ENCODE measurements around the gene ARVCF.
A peak's percentile ranks its signal among the peaks of the same experiment; 100 is the strongest.

ARVCF gene

DNA sequence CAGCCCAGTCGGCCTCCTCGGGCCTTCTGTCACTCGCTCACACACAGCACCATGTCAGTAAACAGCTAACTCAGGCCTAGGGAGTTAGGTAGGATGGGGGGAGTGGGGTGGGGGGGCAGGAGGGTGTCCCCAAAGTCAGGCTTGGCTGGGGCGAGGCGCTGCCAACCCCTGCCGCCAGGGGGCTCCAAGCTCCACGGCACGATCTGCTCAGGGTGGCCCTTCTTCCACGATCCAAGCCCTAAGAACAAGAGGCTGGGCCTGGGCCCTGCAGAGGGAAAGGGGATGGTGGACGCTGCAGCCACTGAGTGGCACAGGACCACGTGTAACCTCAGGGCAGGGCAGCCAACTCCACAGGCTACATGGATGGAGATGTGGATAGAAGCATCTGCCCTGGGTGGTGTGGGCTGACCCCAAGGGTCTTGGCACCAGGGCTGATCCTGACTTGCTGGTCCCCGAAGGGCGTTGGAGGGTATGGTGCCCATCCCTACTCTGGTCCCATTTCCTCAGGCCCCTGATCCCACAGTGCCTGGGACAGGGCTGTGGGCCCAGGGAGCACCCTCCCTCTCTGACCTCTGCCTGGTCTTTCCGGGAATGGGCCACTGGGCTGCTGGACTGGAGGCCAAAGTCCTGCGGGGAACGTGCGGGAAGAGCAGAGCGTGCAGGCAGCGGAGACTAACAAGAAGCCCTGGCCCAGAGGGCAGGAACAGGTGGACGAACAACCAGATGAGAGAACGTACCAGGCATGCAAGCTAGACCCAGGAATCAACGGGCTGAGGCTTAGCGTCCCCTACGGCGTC, 45.9 kb downstream of the ARVCF start:
- Histone ChIP-seq H3K9me2 (ENCODE audit: low read depth, low read length) (no peaks in the 10 kb centered on the region), H3K9ac (ENCODE audit: low read length) (no peak overlapping the region), H3K9me3 (ENCODE audit: low read length) (no peaks in the 10 kb centered on the region), H2AFZ (ENCODE audit: low read length) (no peak overlapping the region), H3F3A (ENCODE audit: insufficient read depth, low read length) (no peaks in the 10 kb centered on the region), H3K4me2 (ENCODE audit: low read length) (no peak overlapping the region), H3K36me3 (ENCODE audit: insufficient read depth, low read length) (peaks cover 15% of the 10 kb centered on the region; the same call in 1 of the 2 replicates), H3K4me1 (ENCODE audit: insufficient read depth, low read length, severe bottlenecking) (peaks cover 13% of the 10 kb centered on the region), H3K27ac (ENCODE audit: low read depth, low read length, poor library complexity, severe bottlenecking) (no peak overlapping the region), H4K20me1 (ENCODE audit: insufficient read depth, low read length) (no peaks in the 10 kb centered on the region), H3K4me3 (ENCODE audit: low read depth, low read length, poor library complexity, severe bottlenecking) (no peak overlapping the region), H3K27me3 (ENCODE audit: insufficient read depth, low read length) (no peaks in the 10 kb centered on the region), H3K79me2 (ENCODE audit: insufficient read depth, low read length) (no peaks in the 10 kb centered on the region)
- TF ChIP-seq, protein P1, sequence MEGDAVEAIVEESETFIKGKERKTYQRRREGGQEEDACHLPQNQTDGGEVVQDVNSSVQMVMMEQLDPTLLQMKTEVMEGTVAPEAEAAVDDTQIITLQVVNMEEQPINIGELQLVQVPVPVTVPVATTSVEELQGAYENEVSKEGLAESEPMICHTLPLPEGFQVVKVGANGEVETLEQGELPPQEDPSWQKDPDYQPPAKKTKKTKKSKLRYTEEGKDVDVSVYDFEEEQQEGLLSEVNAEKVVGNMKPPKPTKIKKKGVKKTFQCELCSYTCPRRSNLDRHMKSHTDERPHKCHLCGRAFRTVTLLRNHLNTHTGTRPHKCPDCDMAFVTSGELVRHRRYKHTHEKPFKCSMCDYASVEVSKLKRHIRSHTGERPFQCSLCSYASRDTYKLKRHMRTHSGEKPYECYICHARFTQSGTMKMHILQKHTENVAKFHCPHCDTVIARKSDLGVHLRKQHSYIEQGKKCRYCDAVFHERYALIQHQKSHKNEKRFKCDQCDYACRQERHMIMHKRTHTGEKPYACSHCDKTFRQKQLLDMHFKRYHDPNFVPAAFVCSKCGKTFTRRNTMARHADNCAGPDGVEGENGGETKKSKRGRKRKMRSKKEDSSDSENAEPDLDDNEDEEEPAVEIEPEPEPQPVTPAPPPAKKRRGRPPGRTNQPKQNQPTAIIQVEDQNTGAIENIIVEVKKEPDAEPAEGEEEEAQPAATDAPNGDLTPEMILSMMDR (IDR thresholded peaks at IDR 0.05; ENCODE audit: low read length) = peak; percentile 90
- TF ChIP-seq EZH2 (IDR thresholded peaks at IDR 0.05; ENCODE audit: borderline replicate concordance, low read length) = no peak

DNA sequence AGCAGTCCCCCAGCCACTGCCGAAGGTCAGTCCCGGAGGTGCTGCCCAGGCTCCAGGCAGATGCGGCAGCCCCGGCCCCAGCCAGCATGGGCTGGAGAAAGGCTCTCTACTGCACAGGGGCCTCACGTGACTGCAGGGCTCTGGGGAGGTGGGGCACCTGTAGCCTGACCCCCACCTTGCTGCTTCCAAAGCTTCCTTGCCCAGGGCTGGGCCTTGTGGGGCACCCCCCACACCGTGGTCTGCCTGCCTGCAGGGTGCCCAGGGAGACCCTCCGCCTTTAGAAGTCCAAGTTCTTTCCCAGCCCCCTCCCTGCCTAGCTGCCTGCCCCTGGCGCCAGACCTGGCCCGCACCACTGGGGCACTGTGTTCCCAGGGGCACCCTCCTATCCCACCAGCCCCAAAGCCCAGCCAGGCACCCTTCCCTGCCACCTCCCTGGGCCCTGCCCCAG, 46.6 kb downstream of the ARVCF start:
- H3K9me3 ChIP-seq (ENCODE audit: low read length) = no peaks in the 10 kb centered on the region
- H3K4me3 ChIP-seq (ENCODE audit: low read depth, low read length, poor library complexity, severe bottlenecking) = no peak overlapping the region
- no peak overlapping the region for H3K9ac ChIP-seq (ENCODE audit: low read length)
- H3K36me3 ChIP-seq (ENCODE audit: insufficient read depth, low read length) = peaks cover 15% of the 10 kb centered on the region; the same call in 1 of the 2 replicates
- no peaks in the 10 kb centered on the region for H3F3A ChIP-seq (ENCODE audit: insufficient read depth, low read length)
- TF ChIP-seq, protein P1 (IDR thresholded peaks at IDR 0.05; ENCODE audit: low read length) = no peak
- TF ChIP-seq EZH2 (IDR thresholded peaks at IDR 0.05; ENCODE audit: borderline replicate concordance, low read length) = no peak
- H4K20me1 ChIP-seq (ENCODE audit: insufficient read depth, low read length) = no peaks in the 10 kb centered on the region
- H3K79me2 ChIP-seq (ENCODE audit: insufficient read depth, low read length) = no peaks in the 10 kb centered on the region
- no peak overlapping the region for H2AFZ ChIP-seq (ENCODE audit: low read length)
- H3K9me2 ChIP-seq (ENCODE audit: low read depth, low read length) = no peaks in the 10 kb centered on the region
- no peaks in the 10 kb centered on the region for H3K27me3 ChIP-seq (ENCODE audit: insufficient read depth, low read length)
- no peak overlapping the region for H3K27ac ChIP-seq (ENCODE audit: low read depth, low read length, poor library complexity, severe bottlenecking)
- H3K4me2 ChIP-seq (ENCODE audit: low read length) = no peak overlapping the region
- peaks cover 12% of the 10 kb centered on the region for H3K4me1 ChIP-seq (ENCODE audit: insufficient read depth, low read length, severe bottlenecking)

DNA sequence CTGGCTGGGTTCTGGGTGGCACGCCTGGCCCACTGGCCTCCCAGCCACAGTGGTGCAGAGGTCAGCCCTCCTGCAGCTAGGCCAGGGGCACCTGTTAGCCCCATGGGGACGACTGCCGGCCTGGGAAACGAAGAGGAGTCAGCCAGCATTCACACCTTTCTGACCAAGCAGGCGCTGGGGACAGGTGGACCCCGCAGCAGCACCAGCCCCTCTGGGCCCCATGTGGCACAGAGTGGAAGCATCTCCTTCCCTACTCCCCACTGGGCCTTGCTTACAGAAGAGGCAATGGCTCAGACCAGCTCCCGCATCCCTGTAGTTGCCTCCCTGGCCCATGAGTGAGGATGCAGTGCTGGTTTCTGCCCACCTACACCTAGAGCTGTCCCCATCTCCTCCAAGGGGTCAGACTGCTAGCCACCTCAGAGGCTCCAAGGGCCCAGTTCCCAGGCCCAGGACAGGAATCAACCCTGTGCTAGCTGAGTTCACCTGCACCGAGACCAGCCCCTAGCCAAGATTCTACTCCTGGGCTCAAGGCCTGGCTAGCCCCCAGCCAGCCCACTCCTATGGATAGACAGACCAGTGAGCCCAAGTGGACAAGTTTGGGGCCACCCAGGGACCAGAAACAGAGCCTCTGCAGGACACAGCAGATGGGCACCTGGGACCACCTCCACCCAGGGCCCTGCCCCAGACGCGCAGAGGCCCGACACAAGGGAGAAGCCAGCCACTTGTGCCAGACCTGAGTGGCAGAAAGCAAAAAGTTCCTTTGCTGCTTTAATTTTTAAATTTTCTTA, 47.3 kb downstream of the ARVCF start:
- Histone ChIP-seq H3K4me2 (ENCODE audit: low read length) (no peak overlapping the region), H3K79me2 (ENCODE audit: insufficient read depth, low read length) (no peaks in the 10 kb centered on the region), H3K4me3 (ENCODE audit: low read depth, low read length, poor library complexity, severe bottlenecking) (no peak overlapping the region), H3K36me3 (ENCODE audit: insufficient read depth, low read length) (peaks cover 15% of the 10 kb centered on the region; the same call in 1 of the 2 replicates), H3K9me2 (ENCODE audit: low read depth, low read length) (no peaks in the 10 kb centered on the region), H3F3A (ENCODE audit: insufficient read depth, low read length) (no peaks in the 10 kb centered on the region), H2AFZ (ENCODE audit: low read length) (no peak overlapping the region), H3K4me1 (ENCODE audit: insufficient read depth, low read length, severe bottlenecking) (peaks cover 6% of the 10 kb centered on the region), H3K9me3 (ENCODE audit: low read length) (no peaks in the 10 kb centered on the region), H3K9ac (ENCODE audit: low read length) (no peak overlapping the region), H4K20me1 (ENCODE audit: insufficient read depth, low read length) (no peaks in the 10 kb centered on the region), H3K27ac (ENCODE audit: low read depth, low read length, poor library complexity, severe bottlenecking) (no peak overlapping the region), H3K27me3 (ENCODE audit: insufficient read depth, low read length) (no peaks in the 10 kb centered on the region)
- no peak for TF ChIP-seq EZH2 (IDR thresholded peaks at IDR 0.05; ENCODE audit: borderline replicate concordance, low read length)
- TF ChIP-seq, protein P1 (IDR thresholded peaks at IDR 0.05; ENCODE audit: low read length) = no peak

Measured in OCI-LY1 (cell line).